H1 (cell line): ENCODE measurements around the gene TMEM179B. TPM values are rescaled to one million over a fixed set of nuclear protein-coding genes. Genes with fewer than 3 reads are reported as not detected.

Experiments used
- CTCF ChIA-PET: fragments of 300-600 bp; sonication (Branson Sonifier 250); formaldehyde crosslinking; loops from one replicate; lab custom pipeline; 2021; ENCODE audit not compliant: partially characterized antibody; lab: Charles Lee
- POLR2A ChIA-PET: fragments of 300-600 bp; sonication (Branson Sonifier 250); formaldehyde crosslinking; loops from one replicate; lab custom pipeline; 2021; ENCODE audit warnings: inconsistent platforms; ENCODE audit not compliant: partially characterized antibody; lab: Charles Lee
- DNase-seq, 2 experiments: peaks; one replicate each; pipeline versions ENCODE4 v3.0.0 to v3.0.0-alpha.2; 2010 to 2022; ENCODE audit warnings: low spot score in 2 of 2, low read depth in 1 of 2, mixed read lengths in 1 of 2
- FAIRE-seq: peaks from 2 replicates; lab custom pipeline; 2011; peaks lifted over from hg19 to GRCh38; lab: Jason Lieb, UNC
- H2AFZ ChIP-seq: 2 replicates; pipeline ENCODE4 v1.8.1; 2012; ENCODE audit warnings: low read length, inconsistent platforms
- H2AK5ac ChIP-seq: 2 replicates; pipeline ENCODE4 v1.6.1; 2013; ENCODE audit warnings: low read depth, low read length
- H2BK120ac ChIP-seq: replicated peaks from 2 replicates; pipeline ENCODE3; 2013; ENCODE audit warnings: low read depth, low read length, inconsistent platforms
- H2BK12ac ChIP-seq: 2 replicates; pipeline ENCODE4 v1.6.1; 2013; ENCODE audit warnings: low read depth, low read length
- H2BK15ac ChIP-seq: 2 replicates; pipeline ENCODE4 v1.6.1; 2013; ENCODE audit warnings: low read length
- H2BK20ac ChIP-seq: 2 replicates; pipeline ENCODE4 v1.6.1; 2013; ENCODE audit warnings: low read length
- H2BK5ac ChIP-seq: 2 replicates; pipeline ENCODE4 v1.6.1; 2013; ENCODE audit warnings: low read depth, low read length
- H3K14ac ChIP-seq: 2 replicates; pipeline ENCODE4 v1.6.1; 2013; ENCODE audit warnings: inconsistent platforms; ENCODE audit not compliant: insufficient read length
- H3K18ac ChIP-seq: 2 replicates; pipeline ENCODE4 v1.6.1; 2013; ENCODE audit warnings: low read length; ENCODE audit errors: extremely low read depth
- H3K23ac ChIP-seq: 2 replicates; pipeline ENCODE4 v1.6.1; 2013; ENCODE audit warnings: inconsistent platforms; ENCODE audit not compliant: insufficient read length
- H3K23me2 ChIP-seq: 2 replicates; pipeline ENCODE4 v1.6.1; 2013; ENCODE audit warnings: low read depth, low read length
- H3K27ac ChIP-seq: 2 replicates; pipeline ENCODE4 v1.6.1; 2011; ENCODE audit warnings: low read depth, low read length, inconsistent platforms
- H3K27me3 ChIP-seq, 4 experiments: replicated peaks in 1 of 4; 1 replicate in 1 of 4; 2 replicates in 3 of 4; pipeline versions ENCODE4 v1.6.1 to v1.8.1; 2011 to 2013; ENCODE audit warnings: low read length in 3 of 4, mild to moderate bottlenecking in 3 of 4, inconsistent platforms in 2 of 4, mixed read lengths in 2 of 4, moderate library complexity in 1 of 4; ENCODE audit not compliant: control insufficient read depth in 3 of 4, insufficient read depth in 3 of 4; ENCODE audit errors: extremely low read depth in 1 of 4
- H3K36me3 ChIP-seq, 4 experiments: 2 replicates each; pipeline versions ENCODE4 v1.6.1 to v1.8.1; 2011 to 2013; ENCODE audit warnings: mild to moderate bottlenecking in 4 of 4, low read length in 3 of 4, moderate library complexity in 2 of 4, control low read depth in 1 of 4, inconsistent platforms in 1 of 4; ENCODE audit not compliant: insufficient read depth in 4 of 4, control insufficient read depth in 2 of 4
- H3K4ac ChIP-seq: replicated peaks from 2 replicates; pipeline ENCODE3; 2013; ENCODE audit warnings: low read length, low read depth, mixed read lengths, inconsistent platforms; ENCODE audit not compliant: insufficient read length
- H3K4me1 ChIP-seq, 4 experiments: replicated peaks in 1 of 4; 1 replicate in 1 of 4; 2 replicates in 3 of 4; pipeline versions ENCODE4 v1.6.1 to v1.8.1; 2011 to 2013; ENCODE audit warnings: low read length in 3 of 4, inconsistent platforms in 2 of 4, mixed read lengths in 1 of 4; ENCODE audit not compliant: insufficient read depth in 4 of 4, control insufficient read depth in 3 of 4
- H3K4me2 ChIP-seq, 2 experiments: 2 replicates each; pipeline versions ENCODE4 v1.6.1 to v1.8.1; 2011 to 2013; ENCODE audit warnings: low read depth in 2 of 2, low read length in 2 of 2, control low read depth in 1 of 2, inconsistent platforms in 1 of 2, mild to moderate bottlenecking in 1 of 2; ENCODE audit not compliant: insufficient read depth in 1 of 2
- H3K4me3 ChIP-seq, 4 experiments: fragments of 200-600, 300-600 bp in 1 of 4; sonication (generic), shearing (Covaris generic), sonication (Bioruptor Twin) in 1 of 4; 2 replicates each; pipeline versions ENCODE4 v1.5.1 to v1.8.1; 2011 to 2016; ENCODE audit warnings: low read length in 4 of 4, low read depth in 3 of 4, control low read depth in 2 of 4, inconsistent platforms in 2 of 4, mild to moderate bottlenecking in 2 of 4, mixed read lengths in 1 of 4, moderate library complexity in 1 of 4; ENCODE audit not compliant: insufficient read depth in 2 of 4; ENCODE audit errors: extremely low read depth in 1 of 4
- H3K56ac ChIP-seq: replicated peaks from 2 replicates; pipeline ENCODE3; 2013; ENCODE audit warnings: low read depth, mild to moderate bottlenecking, mixed read lengths, low read length, inconsistent platforms; ENCODE audit not compliant: insufficient read length
- H3K79me1 ChIP-seq: 2 replicates; pipeline ENCODE4 v1.6.1; 2013; ENCODE audit warnings: low read depth, low read length, control low read depth
- H3K79me2 ChIP-seq, 2 experiments: 2 replicates each; pipeline versions ENCODE4 v1.6.1 to v1.8.1; 2012 to 2013; ENCODE audit warnings: low read length in 2 of 2, mild to moderate bottlenecking in 2 of 2, inconsistent platforms in 1 of 2; ENCODE audit not compliant: insufficient read depth in 2 of 2, control insufficient read depth in 1 of 2
- H3K9ac ChIP-seq, 4 experiments: replicated peaks in 1 of 4; 1 replicate in 1 of 4; 2 replicates in 3 of 4; pipeline versions ENCODE4 v1.6.1 to v1.8.1; 2011 to 2013; ENCODE audit warnings: low read depth in 3 of 4, low read length in 3 of 4, control low read depth in 2 of 4, mild to moderate bottlenecking in 2 of 4, moderate library complexity in 2 of 4, inconsistent platforms in 1 of 4; ENCODE audit errors: extremely low read depth in 1 of 4
- H3K9me3 ChIP-seq, 2 experiments: 2 replicates each; pipeline versions ENCODE4 v1.6.1 to v1.8.1; 2012 to 2013; ENCODE audit warnings: mild to moderate bottlenecking in 2 of 2, moderate library complexity in 2 of 2, control low read depth in 1 of 2, inconsistent platforms in 1 of 2, low read depth in 1 of 2, low read length in 1 of 2, mixed read lengths in 1 of 2; ENCODE audit not compliant: insufficient read depth in 2 of 2
- H4K20me1 ChIP-seq, 2 experiments: replicated peaks in 1 of 2; 2 replicates each; pipeline versions ENCODE3 to v1.8.1; 2011 to 2013; ENCODE audit warnings: inconsistent platforms in 2 of 2, low read length in 2 of 2, mild to moderate bottlenecking in 1 of 2; ENCODE audit not compliant: insufficient read depth in 2 of 2, control insufficient read depth in 1 of 2
- H4K5ac ChIP-seq: 2 replicates; pipeline ENCODE4 v1.6.1; 2013; ENCODE audit warnings: low read length, low read depth, mixed read lengths, inconsistent platforms; ENCODE audit not compliant: insufficient read length
- H4K8ac ChIP-seq: 2 replicates; pipeline ENCODE4 v1.8.0; 2013; ENCODE audit warnings: mild to moderate bottlenecking, moderate library complexity, low read length, inconsistent platforms; ENCODE audit not compliant: insufficient read depth; ENCODE audit errors: extremely low read depth
- H4K91ac ChIP-seq: replicated peaks from 2 replicates; pipeline ENCODE3; 2013; ENCODE audit warnings: low read length, mixed read lengths, inconsistent platforms; ENCODE audit not compliant: insufficient read length
- BCL11A ChIP-seq, 2 experiments: IDR thresholded peaks; one replicate each; pipeline ENCODE4 v1.6.1; 2011; ENCODE audit warnings: low read depth in 2 of 2, low read length in 2 of 2, mild to moderate bottlenecking in 2 of 2
- BRCA1 ChIP-seq: IDR thresholded peaks from 2 replicates; pipeline ENCODE4 v1.6.1; 2012; ENCODE audit warnings: low read depth, low read length, improper control_type of control experiment
- TAF7 ChIP-seq: optimal IDR thresholded peaks from 2 replicates; pipeline ENCODE3; 2011; ENCODE audit warnings: low read depth, mild to moderate bottlenecking, inconsistent platforms, low read length, moderate library complexity, borderline replicate concordance
- WGBS, 2 experiments: shearing (Covaris generic) in 1 of 2; methylation state at CpG; one replicate each; pipeline versions ENCODE4 v1.1.6 to v1.1.7; 2013 to 2015; ENCODE audit warnings: low lambda C conversion rate in 2 of 2, mixed read lengths in 2 of 2, inconsistent platforms in 1 of 2, low coverage in 1 of 2, missing lambda C conversion rate in 1 of 2; ENCODE audit not compliant: insufficient replicate concordance in 2 of 2, insufficient coverage in 1 of 2, insufficient read length in 1 of 2; ENCODE audit errors: extremely low coverage in 1 of 2, missing lambda C conversion rate in 1 of 2; 5-methylcytosine and 5-hydroxymethylcytosine counted together
- polyA plus RNA-seq, 7 experiments: library from polyadenylated mRNA; depleted of rRNA in 3 of 7; stranded (reverse) in 5 of 7; unstranded in 2 of 7; fragments of >200 nt in 5 of 7; fragments of 200-250 nt in 2 of 7; gene quantifications; 1 replicate in 5 of 7; 2 replicates in 1 of 7; 4 replicates in 1 of 7; pipeline versions ENCODE4 v1.2.1 to v1.2.3, GENCODE V29; 2011 to 2013; ENCODE audit warnings: missing spikeins in 2 of 7, mixed read lengths in 2 of 7
- total RNA-seq: library from RNA; stranded (reverse); fragmentation: NEBNext Ultra II Directional; extraction: Animal tissue kit (Norgen Biotek cat#: 25700); gene quantifications from 2 replicates; pipeline ENCODE4 v1.2.1, GENCODE V29; 2021

TMEM179B gene
- total and polyA plus RNA-seq, 2 of the 8 experiments (the other 6 are each of a cell fraction or from before 2014, with no cell fraction given), result 18.6 to 62.2 TPM

- Histone ChIP-seq H4K8ac (no peak overlapping the region), H3K36me3 (peaks cover 29 to 61% (median 43%) of the 10 kb centered on the region in 4 experiments)
- no peak for TF ChIP-seq TAF7
- TF ChIP-seq BCL11A (IDR thresholded peaks at IDR 0.05; ENCODE audit: low read depth in 2 of 2, low read length in 2 of 2), result no peak
- no peak for TF ChIP-seq BRCA1
- TF ChIP-seq, all 59 proteins: peak for 0
- no peak overlapping the region for H2BK12ac ChIP-seq
- H3K9me3 ChIP-seq, result no peaks in the 10 kb centered on the region
- no peak overlapping the region for H2BK15ac ChIP-seq
- ChIA-PET CTCF (interaction anchor here (0.7 to 3.8 kb wide), 4 partner anchors 11 to 188 kb away, joined by 3 to 15 read pairs (median 3); partner anchors contain the start of gene ROM1), POLR2A (interaction anchor here (0.7 to 10.0 kb wide), 21 partner anchors 10 to 136 kb away, joined by 3 to 251 read pairs (median 4); partner anchors contain the start of genes C11orf98, CSKMT, HNRNPUL2 and TMEM179B)
- H3K27me3 ChIP-seq, result no peaks in the 10 kb centered on the region
- H3K9ac ChIP-seq, result no peak overlapping the region
- no peak overlapping the region for H2BK120ac ChIP-seq
- no peak overlapping the region for H3K4me3 ChIP-seq
- H2AFZ ChIP-seq, result no peak overlapping the region
- DNase-seq (no peak), FAIRE-seq (no peak)
- H4K20me1 ChIP-seq, result peaks cover 2 to 3% of the 10 kb centered on the region in 2 experiments
- H3K14ac ChIP-seq, result no peak overlapping the region
- no peak overlapping the region for H4K5ac ChIP-seq
- peaks cover 6% of the 10 kb centered on the region; the same call in 1 of the 2 replicates for H3K79me1 ChIP-seq
- H3K23ac ChIP-seq, result no peak overlapping the region
- no peak overlapping the region for H3K56ac ChIP-seq
- H3K27ac ChIP-seq, result no peak overlapping the region
- H3K4me1 ChIP-seq, result peaks cover 0 to 2% (median 0%) of the 10 kb centered on the region in 4 experiments; a peak in 1 of 7 replicates
- H3K4ac ChIP-seq, result no peak overlapping the region
- H2BK20ac ChIP-seq, result no peak overlapping the region
- H2AK5ac ChIP-seq, result no peak overlapping the region
- H3K79me2 ChIP-seq, result peaks cover 5 to 18% of the 10 kb centered on the region in 2 experiments; a peak in 3 of 4 replicates
- no peak overlapping the region for H3K18ac ChIP-seq
- peaks cover 4% of the 10 kb centered on the region; the same call in 1 of the 2 replicates for H3K23me2 ChIP-seq
- 93% methylated on average over 4 of the region's 4 CpGs; no CpG with 5 or more reads in 1 of the 2 experiments for WGBS, 2 experiments
- no peak overlapping the region for H4K91ac ChIP-seq
- H2BK5ac ChIP-seq, result no peak overlapping the region
- no peak overlapping the region for H3K4me2 ChIP-seq
Observed at GRCh38 chr11:62801071-62801470, 13.9 kb downstream of the TMEM179B start.
